Vagina (tissue), 2 donors: ENCODE data around the gene RND2. TPM values are rescaled to one million over a fixed set of nuclear protein-coding genes. Genes with fewer than 3 reads are reported as not detected.

ENCODE experiments used
- DNase-seq, 2 donors: peaks; one replicate each; pipeline ENCODE4 v3.0.0-alpha.2; 2017; ENCODE audit errors: extremely low spot score in 2 of 2
- H3K27ac ChIP-seq: fragments of 200-600 bp; sonication (generic); one replicate; pipeline ENCODE4 v1.5.1; 2019
- H3K27me3 ChIP-seq: fragments of 200-600 bp; sonication (generic); one replicate; pipeline ENCODE4 v1.5.1; 2019
- H3K36me3 ChIP-seq, 2 donors: fragments of 200-600 bp; sonication (generic); one replicate each; pipeline ENCODE4 v1.5.1; 2017 to 2019
- H3K4me1 ChIP-seq: fragments of 200-600 bp; sonication (generic); one replicate; pipeline ENCODE4 v1.5.1; 2019
- H3K4me3 ChIP-seq, 2 donors: fragments of 200-600 bp; sonication (generic); 1 replicate in 1 of 2; 2 replicates in 1 of 2; pipeline ENCODE4 v1.5.1; 2016 to 2019
- H3K9me3 ChIP-seq: fragments of 200-600 bp; sonication (generic); one replicate; pipeline ENCODE4 v1.5.1; 2019
- POLR2A ChIP-seq, 2 donors: fragments of 450-650 bp; IDR thresholded peaks; one replicate each; pipeline ENCODE4 v1.6.1; 2017; ENCODE audit warnings: antibody characterized with exemption in 2 of 2, mild to moderate bottlenecking in 2 of 2, moderate library complexity in 2 of 2
- POLR2AphosphoS5 ChIP-seq, 2 donors: sonication (generic); formaldehyde crosslinking; IDR thresholded peaks; one replicate each; pipeline ENCODE4 v1.9.0; 2017; ENCODE audit warnings: antibody characterized with exemption in 2 of 2, mild to moderate bottlenecking in 2 of 2, low read depth in 1 of 2; ENCODE audit not compliant: insufficient read depth in 1 of 2
- intact Hi-C: fragments of 100-400 bp; cut with DNase I; formaldehyde crosslinking; loops from one replicate; pipeline ENCODE4 v1.15.1; 2023
- total RNA-seq: library from RNA; depleted of rRNA; stranded (reverse); fragments of >200 nt; gene quantifications from one replicate; pipeline ENCODE4 v1.2.3, GENCODE V29; 2016
- TF ChIP-seq, protein P1 (sequence below), 3 experiments: fragments of 450-650 bp in 2 of 3; fragments of 200-600 bp in 1 of 3; sonication (generic) in 1 of 3; IDR thresholded peaks; one replicate each; pipeline ENCODE4 v1.5.1; 2017 to 2019; ENCODE audit warnings: antibody characterized with exemption in 3 of 3, mild to moderate bottlenecking in 2 of 3, moderate library complexity in 2 of 3

Gene RND2
- total RNA-seq, 1 donor from 2014 or later, result 1.5 TPM

DNA sequence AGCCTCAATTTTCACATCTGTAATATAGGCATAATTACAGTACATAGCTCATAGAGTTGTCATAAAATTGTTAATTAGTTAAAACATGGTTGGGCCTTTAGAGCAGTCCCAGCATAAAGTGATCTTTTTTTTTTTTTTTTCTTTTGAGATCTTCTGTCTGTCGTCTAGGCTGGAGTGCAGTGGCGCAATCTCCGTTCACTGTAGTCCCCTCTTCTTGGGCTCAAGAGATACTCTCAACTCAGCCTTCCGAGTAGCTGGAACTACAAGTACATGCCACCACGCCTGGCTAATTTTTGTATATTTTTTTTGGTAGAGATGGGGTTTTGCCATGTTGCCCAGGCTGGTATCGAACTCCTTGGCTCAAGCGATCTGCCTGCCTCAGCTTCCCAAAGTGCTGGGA, 31.0 kb downstream of the RND2 start:
- H3K36me3 ChIP-seq, result no peaks in the 10 kb centered on the region
- DNase-seq, result no peak
- intact Hi-C loops, result no loop called here
- H3K4me3 ChIP-seq, result no peak overlapping the region
- no peaks in the 10 kb centered on the region for H3K4me1 ChIP-seq
- H3K9me3 ChIP-seq, result no peaks in the 10 kb centered on the region
- no peak overlapping the region for H3K27ac ChIP-seq
- no peaks in the 10 kb centered on the region for H3K27me3 ChIP-seq
- TF ChIP-seq, protein P1, sequence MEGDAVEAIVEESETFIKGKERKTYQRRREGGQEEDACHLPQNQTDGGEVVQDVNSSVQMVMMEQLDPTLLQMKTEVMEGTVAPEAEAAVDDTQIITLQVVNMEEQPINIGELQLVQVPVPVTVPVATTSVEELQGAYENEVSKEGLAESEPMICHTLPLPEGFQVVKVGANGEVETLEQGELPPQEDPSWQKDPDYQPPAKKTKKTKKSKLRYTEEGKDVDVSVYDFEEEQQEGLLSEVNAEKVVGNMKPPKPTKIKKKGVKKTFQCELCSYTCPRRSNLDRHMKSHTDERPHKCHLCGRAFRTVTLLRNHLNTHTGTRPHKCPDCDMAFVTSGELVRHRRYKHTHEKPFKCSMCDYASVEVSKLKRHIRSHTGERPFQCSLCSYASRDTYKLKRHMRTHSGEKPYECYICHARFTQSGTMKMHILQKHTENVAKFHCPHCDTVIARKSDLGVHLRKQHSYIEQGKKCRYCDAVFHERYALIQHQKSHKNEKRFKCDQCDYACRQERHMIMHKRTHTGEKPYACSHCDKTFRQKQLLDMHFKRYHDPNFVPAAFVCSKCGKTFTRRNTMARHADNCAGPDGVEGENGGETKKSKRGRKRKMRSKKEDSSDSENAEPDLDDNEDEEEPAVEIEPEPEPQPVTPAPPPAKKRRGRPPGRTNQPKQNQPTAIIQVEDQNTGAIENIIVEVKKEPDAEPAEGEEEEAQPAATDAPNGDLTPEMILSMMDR (IDR thresholded peaks at IDR 0.05), result no peak
- TF ChIP-seq POLR2A (IDR thresholded peaks at IDR 0.05) (no peak), POLR2AphosphoS5 (IDR thresholded peaks at IDR 0.05; ENCODE audit: insufficient read depth in 1 of 2, low read depth in 1 of 2) (no peak)

DNA sequence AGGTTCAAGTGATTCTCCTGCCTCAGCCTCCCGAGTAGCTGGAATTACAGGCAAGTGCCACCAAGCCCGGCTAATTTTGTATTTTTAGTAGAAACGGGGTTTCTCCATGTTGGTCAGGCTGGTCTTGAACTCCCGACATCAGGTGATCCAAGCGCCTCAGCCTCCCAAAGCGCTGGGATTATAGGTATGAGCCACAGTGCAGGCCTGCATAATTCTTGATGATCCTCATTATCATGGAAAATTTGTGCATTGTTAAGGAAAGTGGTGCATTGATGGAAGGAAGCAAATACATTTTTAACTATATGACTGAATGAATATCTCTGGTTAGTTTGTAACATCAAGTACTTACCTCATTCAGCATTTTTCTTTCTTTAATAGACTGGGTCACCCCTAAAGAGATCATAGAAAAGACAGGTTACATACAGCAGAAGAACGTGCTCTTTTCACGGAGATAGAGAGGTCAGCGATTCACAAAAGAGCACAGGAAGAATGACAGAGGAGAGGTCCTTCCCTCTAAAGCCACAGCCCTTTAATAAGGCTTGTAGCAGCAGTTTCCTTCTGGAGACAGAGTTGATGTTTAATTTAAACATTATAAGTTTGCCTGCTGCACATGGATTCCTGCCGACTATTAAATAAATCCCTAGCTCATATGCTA, 38.1 kb downstream of the RND2 start:
- Histone ChIP-seq H3K36me3 (no peaks in the 10 kb centered on the region), H3K4me3 (no peak overlapping the region), H3K9me3 (no peaks in the 10 kb centered on the region), H3K27ac (no peak overlapping the region), H3K4me1 (no peaks in the 10 kb centered on the region), H3K27me3 (no peaks in the 10 kb centered on the region)
- intact Hi-C loops, result no loop called here
- DNase-seq, result no peak
- TF ChIP-seq POLR2AphosphoS5 (IDR thresholded peaks at IDR 0.05; ENCODE audit: insufficient read depth in 1 of 2, low read depth in 1 of 2), result no peak
- TF ChIP-seq, protein P1 (IDR thresholded peaks at IDR 0.05), result no peak
- no peak for TF ChIP-seq POLR2A (IDR thresholded peaks at IDR 0.05)

DNA sequence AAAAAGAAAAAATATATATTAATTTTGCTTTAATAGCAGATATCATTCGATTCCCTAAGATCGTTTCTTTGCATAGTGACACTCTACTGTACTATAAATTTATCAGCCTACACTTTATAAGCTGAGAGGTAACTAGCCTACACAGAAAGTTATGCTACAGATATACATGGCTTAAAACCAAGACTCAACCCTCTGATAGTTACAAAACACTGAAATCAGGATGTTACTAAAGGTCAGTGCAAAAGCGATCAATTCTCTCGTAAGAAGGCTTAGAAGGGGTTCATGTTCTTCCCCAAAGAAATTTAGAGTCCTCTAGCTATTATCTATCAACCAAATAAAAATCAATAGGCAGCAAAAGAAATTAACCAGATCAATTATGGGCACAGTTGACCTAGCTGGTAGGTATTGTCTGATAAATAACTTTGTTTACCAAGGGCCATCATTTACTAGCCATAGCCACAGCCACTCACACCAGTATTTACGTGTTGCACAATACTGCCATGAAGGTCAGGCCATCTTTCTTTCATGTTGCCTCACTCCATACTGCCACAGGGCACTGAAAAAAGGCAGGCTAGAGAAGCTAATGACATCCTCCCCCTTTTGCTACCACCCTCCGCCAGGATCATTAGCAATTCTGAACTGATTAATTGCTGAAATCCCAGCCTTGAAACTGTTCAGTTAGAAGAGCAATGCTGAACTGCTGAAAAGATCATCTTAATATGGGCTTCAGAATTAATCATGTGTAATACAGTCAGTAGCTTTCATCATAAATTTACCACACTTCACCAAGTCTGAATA, 43.7 kb downstream of the RND2 start:
- no peak overlapping the region for H3K27ac ChIP-seq
- H3K4me1 ChIP-seq, result no peaks in the 10 kb centered on the region
- TF ChIP-seq POLR2AphosphoS5 (IDR thresholded peaks at IDR 0.05; ENCODE audit: insufficient read depth in 1 of 2, low read depth in 1 of 2) (no peak), POLR2A (IDR thresholded peaks at IDR 0.05) (no peak)
- TF ChIP-seq, protein P1 (IDR thresholded peaks at IDR 0.05), result no peak
- DNase-seq, result no peak
- intact Hi-C loops, result no loop called here
- H3K9me3 ChIP-seq, result no peaks in the 10 kb centered on the region
- no peaks in the 10 kb centered on the region for H3K27me3 ChIP-seq
- H3K4me3 ChIP-seq, result no peak overlapping the region
- H3K36me3 ChIP-seq, result no peaks in the 10 kb centered on the region

DNA sequence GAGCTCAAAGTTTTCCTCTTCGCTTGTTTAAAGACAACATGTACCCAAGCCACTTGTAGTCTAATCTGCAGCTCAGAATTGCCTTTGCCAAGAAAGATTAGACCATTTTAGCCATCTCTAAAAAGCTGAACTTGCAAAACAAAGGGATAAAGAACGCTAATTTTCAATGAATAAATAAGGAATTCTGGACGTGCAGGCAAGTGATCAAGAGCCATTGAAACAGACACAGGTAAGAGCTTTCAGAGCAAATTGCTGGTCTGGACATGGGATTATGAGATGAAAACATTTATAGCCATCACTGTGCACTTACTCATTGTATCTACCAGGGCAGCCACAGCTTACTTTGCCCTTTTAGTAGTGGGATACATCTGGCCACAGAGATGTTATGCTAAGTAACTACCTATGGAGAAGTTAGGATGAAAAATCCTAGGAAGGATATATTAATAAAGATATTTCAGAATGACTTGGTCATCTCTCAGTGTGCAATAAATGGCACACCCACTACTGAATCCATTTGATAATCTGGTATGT, 44.4 kb downstream of the RND2 start:
- intact Hi-C loops, result no loop called here
- no peak for TF ChIP-seq POLR2AphosphoS5 (IDR thresholded peaks at IDR 0.05; ENCODE audit: insufficient read depth in 1 of 2, low read depth in 1 of 2)
- TF ChIP-seq, protein P1 (IDR thresholded peaks at IDR 0.05), result no peak
- no peak for TF ChIP-seq POLR2A (IDR thresholded peaks at IDR 0.05)

GRCh38 chr17:43070257-43070656, 45.2 kb downstream of the RND2 start:
- intact Hi-C loops, result no loop called here
- no peak overlapping the region for H3K27ac ChIP-seq
- H3K9me3 ChIP-seq, result no peaks in the 10 kb centered on the region
- TF ChIP-seq, protein P1 (IDR thresholded peaks at IDR 0.05), result no peak
- TF ChIP-seq POLR2A (IDR thresholded peaks at IDR 0.05) (no peak), POLR2AphosphoS5 (IDR thresholded peaks at IDR 0.05; ENCODE audit: insufficient read depth in 1 of 2, low read depth in 1 of 2) (no peak)
- H3K27me3 ChIP-seq, result no peaks in the 10 kb centered on the region
- no peaks in the 10 kb centered on the region for H3K4me1 ChIP-seq
- no peak overlapping the region for H3K4me3 ChIP-seq
- no peak for DNase-seq
- no peaks in the 10 kb centered on the region for H3K36me3 ChIP-seq

More for the DNA sequence above, 44.4 kb downstream of the RND2 start:
- no peak for DNase-seq
- H3K4me1 ChIP-seq, result no peaks in the 10 kb centered on the region
- no peak overlapping the region for H3K4me3 ChIP-seq
- H3K36me3 ChIP-seq, result no peaks in the 10 kb centered on the region
- H3K27ac ChIP-seq, result no peak overlapping the region
- no peaks in the 10 kb centered on the region for H3K27me3 ChIP-seq
- H3K9me3 ChIP-seq, result no peaks in the 10 kb centered on the region
